Activated naive CD4-positive, alpha-beta T cell treated with anti-CD3 and anti-CD28 coated beads, Interleukin-2, amount 10 ng/mL, durations not matched to agents 7 days and 5 days (primary cell): ENCODE measurements around the gene EXOC4.

Experiments
- CTCF ChIA-PET: fragments of 350-600 bp; sonication (Branson Sonifier 250); formaldehyde crosslinking; loops from one replicate; lab custom pipeline; 2021; ENCODE audit warnings: antibody characterized with exemption; lab: Charles Lee
- DNase-seq: peaks from one replicate; pipeline ENCODE4 v3.0.0-alpha.2; 2020
- H3K27ac Mint-ChIP-seq: one replicate; pipeline ENCODE4 v1.8.0; 2021; ENCODE audit warnings: mild to moderate bottlenecking, moderate library complexity, mixed read lengths
- H3K27me3 Mint-ChIP-seq: one replicate; pipeline ENCODE4 v1.8.0; 2021; ENCODE audit warnings: mild to moderate bottlenecking, mixed read lengths
- H3K36me3 Mint-ChIP-seq: one replicate; pipeline ENCODE4 v1.8.0; 2021; ENCODE audit warnings: mixed read lengths
- H3K4me1 Mint-ChIP-seq: one replicate; pipeline ENCODE4 v1.8.0; 2021; ENCODE audit warnings: mixed read lengths
- H3K4me3 Mint-ChIP-seq: one replicate; pipeline ENCODE4 v1.8.0; 2021; ENCODE audit warnings: mild to moderate bottlenecking, moderate library complexity, mixed read lengths
- H3K9me3 Mint-ChIP-seq: one replicate; pipeline ENCODE4 v1.8.0; 2021; ENCODE audit warnings: mixed read lengths

The EXOC4 gene

GRCh38 chr7:133411395-133411794 is 158.5 kb downstream of the EXOC4 start:
- Mint-ChIP-seq H3K27ac (no peak overlapping the region), H3K27me3 (no peaks in the 10 kb centered on the region), H3K9me3 (no peaks in the 10 kb centered on the region), H3K4me3 (no peak overlapping the region), H3K36me3 (no peaks in the 10 kb centered on the region), H3K4me1 (no peaks in the 10 kb centered on the region)
- no peak for DNase-seq
- CTCF ChIA-PET: no interaction called here

DNA sequence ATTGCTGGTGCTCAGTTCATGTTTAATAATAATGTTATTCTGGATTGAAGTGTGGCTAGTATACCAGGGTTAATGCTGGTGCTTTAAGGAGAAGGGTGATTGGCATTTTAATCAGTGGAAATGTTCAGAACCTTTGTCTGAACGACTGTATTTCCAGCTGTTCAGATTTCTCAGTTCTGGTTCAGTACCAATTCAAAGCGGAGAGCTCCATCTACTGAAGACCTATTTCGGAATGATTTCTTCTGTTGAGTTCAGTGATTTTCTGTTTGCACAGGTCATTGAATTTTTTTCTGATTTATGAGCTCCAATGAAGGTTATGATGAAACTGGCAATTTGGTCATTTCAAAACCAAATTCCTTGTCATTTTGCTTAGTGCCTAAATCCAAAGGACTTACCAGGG is 160.1 kb downstream of the EXOC4 start:
- DNase-seq: no peak
- H3K9me3 Mint-ChIP-seq: no peaks in the 10 kb centered on the region
- no peaks in the 10 kb centered on the region for H3K27me3 Mint-ChIP-seq
- CTCF ChIA-PET: no interaction called here
- H3K36me3 Mint-ChIP-seq: no peaks in the 10 kb centered on the region
- no peak overlapping the region for H3K27ac Mint-ChIP-seq
- H3K4me3 Mint-ChIP-seq: no peak overlapping the region
- H3K4me1 Mint-ChIP-seq: no peaks in the 10 kb centered on the region

- CTCF ChIA-PET: no interaction called here
- H3K36me3 Mint-ChIP-seq: peaks cover 4% of the 10 kb centered on the region
- no peaks in the 10 kb centered on the region for H3K4me1 Mint-ChIP-seq
- peaks cover 2% of the 10 kb centered on the region for H3K9me3 Mint-ChIP-seq
- no peaks in the 10 kb centered on the region for H3K27me3 Mint-ChIP-seq
- H3K4me3 Mint-ChIP-seq: no peak overlapping the region
- H3K27ac Mint-ChIP-seq: no peak overlapping the region
- DNase-seq: no peak
Measured at GRCh38 chr7:133419041-133419440, 166.2 kb downstream of the EXOC4 start.

DNA sequence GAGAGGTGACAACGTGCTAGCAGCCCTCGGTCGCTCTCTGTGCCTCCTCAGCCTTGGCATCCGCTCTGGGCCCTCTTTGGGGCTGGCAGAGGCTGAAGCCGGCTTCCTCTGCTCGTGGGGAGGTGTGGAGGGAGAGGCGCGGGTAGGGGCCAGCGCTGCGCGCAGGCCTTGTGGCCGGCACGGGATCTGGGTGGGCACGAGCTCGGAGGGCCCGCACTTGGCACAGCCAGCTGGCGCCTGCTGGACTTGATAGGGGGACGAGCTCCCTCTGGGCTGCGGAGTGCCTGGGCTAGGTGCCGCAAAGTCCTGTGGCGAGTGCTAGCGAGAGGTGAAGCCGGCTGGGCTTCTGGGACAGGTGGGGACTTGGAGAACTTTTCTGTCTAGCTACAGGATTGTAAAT is 170.7 kb downstream of the EXOC4 start:
- H3K4me3 Mint-ChIP-seq: no peak overlapping the region
- CTCF ChIA-PET: no interaction called here
- H3K9me3 Mint-ChIP-seq: peaks cover 2% of the 10 kb centered on the region
- no peaks in the 10 kb centered on the region for H3K27me3 Mint-ChIP-seq
- no peak overlapping the region for H3K27ac Mint-ChIP-seq
- H3K4me1 Mint-ChIP-seq: peaks cover 4% of the 10 kb centered on the region
- no peak for DNase-seq
- peaks cover 16% of the 10 kb centered on the region for H3K36me3 Mint-ChIP-seq

DNA sequence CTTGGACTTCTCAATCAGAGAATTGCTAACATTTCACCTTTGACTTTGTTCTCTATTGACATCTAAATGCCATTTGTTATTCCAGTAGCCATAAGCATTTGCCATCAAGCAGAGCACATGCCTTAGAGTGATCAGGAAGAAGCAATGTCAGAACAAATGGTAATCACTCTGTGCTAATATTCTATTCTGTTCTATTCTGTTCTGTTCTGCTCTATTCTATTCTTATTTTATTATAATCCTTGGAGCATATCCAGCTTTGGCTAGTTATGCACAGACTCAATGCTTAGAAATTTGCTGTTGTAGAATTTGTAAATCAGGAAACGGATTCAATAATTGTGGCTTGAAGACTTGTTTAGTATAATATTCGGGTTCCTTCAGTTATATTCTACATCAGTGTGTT is 175.4 kb downstream of the EXOC4 start:
- H3K36me3 Mint-ChIP-seq: peaks cover 13% of the 10 kb centered on the region
- H3K9me3 Mint-ChIP-seq: no peaks in the 10 kb centered on the region
- no peaks in the 10 kb centered on the region for H3K27me3 Mint-ChIP-seq
- peaks cover 4% of the 10 kb centered on the region for H3K4me1 Mint-ChIP-seq
- CTCF ChIA-PET: no interaction called here
- no peak for DNase-seq
- no peak overlapping the region for H3K27ac Mint-ChIP-seq
- H3K4me3 Mint-ChIP-seq: no peak overlapping the region

GRCh38 chr7:133428876-133429275 is 176.0 kb downstream of the EXOC4 start:
- Mint-ChIP-seq H3K9me3 (no peaks in the 10 kb centered on the region), H3K36me3 (peaks cover 13% of the 10 kb centered on the region), H3K27ac (no peak overlapping the region), H3K27me3 (no peaks in the 10 kb centered on the region), H3K4me1 (peaks cover 4% of the 10 kb centered on the region), H3K4me3 (no peak overlapping the region)
- CTCF ChIA-PET: no interaction called here
- no peak for DNase-seq

DNA sequence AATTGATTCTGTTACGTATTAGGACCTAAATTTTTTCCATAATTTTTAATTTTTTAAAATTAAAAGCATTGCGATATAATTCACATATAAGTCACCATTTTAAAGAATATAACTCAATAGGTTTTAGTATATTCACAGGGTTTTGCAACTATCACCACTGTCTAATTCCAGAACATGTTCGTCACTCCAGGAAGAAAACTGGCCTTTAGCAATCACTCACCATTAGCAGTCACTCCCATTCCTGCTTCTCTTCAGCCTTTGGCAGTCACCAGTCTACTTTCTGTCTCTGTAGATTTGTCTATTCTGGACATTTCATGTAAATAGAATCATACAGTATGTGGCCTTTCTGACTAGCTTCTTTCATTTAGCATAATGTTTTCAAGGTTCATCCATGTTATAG is 176.5 kb downstream of the EXOC4 start:
- no peaks in the 10 kb centered on the region for H3K9me3 Mint-ChIP-seq
- H3K36me3 Mint-ChIP-seq: peaks cover 8% of the 10 kb centered on the region
- H3K27ac Mint-ChIP-seq: no peak overlapping the region
- H3K27me3 Mint-ChIP-seq: no peaks in the 10 kb centered on the region
- CTCF ChIA-PET: no interaction called here
- no peak for DNase-seq
- no peak overlapping the region for H3K4me3 Mint-ChIP-seq
- H3K4me1 Mint-ChIP-seq: peaks cover 4% of the 10 kb centered on the region

DNA sequence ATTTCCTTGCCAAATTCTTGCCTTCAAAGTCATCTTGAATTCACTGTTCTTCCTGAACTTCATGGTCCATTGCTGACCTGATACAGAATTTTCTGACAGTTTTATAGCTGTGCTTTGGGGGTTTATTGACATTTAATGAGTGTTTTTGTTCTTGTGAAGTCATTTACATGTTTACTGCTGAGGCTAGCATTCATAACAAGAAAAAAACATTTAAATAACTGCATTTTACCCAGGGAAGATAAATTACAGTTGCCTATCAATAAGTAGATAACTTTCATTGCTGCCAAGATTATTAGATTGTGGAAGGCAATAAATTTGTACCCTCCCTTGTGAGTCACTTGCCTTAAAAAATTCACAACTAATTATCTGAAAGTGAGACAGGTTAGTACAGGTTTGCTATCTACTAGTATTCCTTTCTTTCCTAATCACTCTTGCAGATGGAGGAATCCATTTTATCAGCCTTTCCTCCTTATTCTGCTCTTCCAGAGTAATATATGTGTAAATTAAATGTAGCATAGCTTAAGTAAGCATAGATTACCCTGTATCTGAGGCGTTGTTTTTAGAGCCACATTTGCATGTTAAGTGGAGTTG is 178.4 kb downstream of the EXOC4 start:
- CTCF ChIA-PET: no interaction called here
- H3K36me3 Mint-ChIP-seq: no peaks in the 10 kb centered on the region
- H3K4me3 Mint-ChIP-seq: no peak overlapping the region
- H3K4me1 Mint-ChIP-seq: peaks cover 4% of the 10 kb centered on the region
- H3K27ac Mint-ChIP-seq: no peak overlapping the region
- no peaks in the 10 kb centered on the region for H3K9me3 Mint-ChIP-seq
- H3K27me3 Mint-ChIP-seq: no peaks in the 10 kb centered on the region
- DNase-seq: no peak

DNA sequence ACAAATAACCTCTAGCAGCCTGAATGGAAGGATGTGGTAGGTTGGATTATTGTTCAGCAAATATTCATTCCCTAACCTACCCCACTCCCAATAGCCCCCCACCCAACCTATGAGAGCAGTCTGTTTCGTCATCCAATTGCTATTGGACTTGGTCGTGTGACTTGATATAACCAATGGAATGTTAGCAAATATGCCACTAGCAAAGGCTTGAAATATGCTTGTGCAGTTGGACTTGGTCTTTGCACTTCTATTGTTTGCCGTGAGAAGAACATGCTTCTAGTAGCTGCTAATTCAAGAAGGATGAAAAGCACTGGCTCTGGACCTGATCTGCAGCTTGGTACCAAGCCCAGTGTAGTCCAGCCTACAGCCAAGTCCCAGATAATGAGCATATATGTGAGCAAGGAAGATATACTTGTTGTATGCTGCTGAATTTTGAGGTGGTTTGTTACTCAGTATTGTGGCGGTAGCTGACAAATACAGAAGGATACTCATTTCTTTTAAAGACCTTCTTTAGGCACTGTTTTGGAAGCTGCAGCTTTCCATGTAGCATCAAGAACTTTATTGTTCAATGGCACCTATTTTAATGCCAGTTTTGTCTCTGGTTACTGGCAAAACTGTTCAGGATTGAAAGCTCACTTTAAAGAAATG is 180.4 kb downstream of the EXOC4 start:
- H3K36me3 Mint-ChIP-seq: no peaks in the 10 kb centered on the region
- no peaks in the 10 kb centered on the region for H3K4me1 Mint-ChIP-seq
- no peak overlapping the region for H3K27ac Mint-ChIP-seq
- H3K4me3 Mint-ChIP-seq: no peak overlapping the region
- H3K27me3 Mint-ChIP-seq: no peaks in the 10 kb centered on the region
- no peaks in the 10 kb centered on the region for H3K9me3 Mint-ChIP-seq
- CTCF ChIA-PET: interaction anchor here (1.1 kb wide), 1 partner anchor 985 kb away, joined by 3 read pairs; no protein-coding TSS in a partner anchor
- DNase-seq: no peak

GRCh38 chr7:133434246-133434865 is 181.5 kb downstream of the EXOC4 start:
- Mint-ChIP-seq H3K27me3 (no peaks in the 10 kb centered on the region), H3K4me3 (no peak overlapping the region), H3K36me3 (no peaks in the 10 kb centered on the region), H3K27ac (no peak overlapping the region), H3K9me3 (no peaks in the 10 kb centered on the region), H3K4me1 (no peaks in the 10 kb centered on the region)
- CTCF ChIA-PET: interaction anchor here (0.5 to 1.3 kb wide), 9 partner anchors 10 to 1116 kb away, joined by 3 to 5 read pairs (median 4); no protein-coding TSS in a partner anchor
- no peak for DNase-seq

DNA sequence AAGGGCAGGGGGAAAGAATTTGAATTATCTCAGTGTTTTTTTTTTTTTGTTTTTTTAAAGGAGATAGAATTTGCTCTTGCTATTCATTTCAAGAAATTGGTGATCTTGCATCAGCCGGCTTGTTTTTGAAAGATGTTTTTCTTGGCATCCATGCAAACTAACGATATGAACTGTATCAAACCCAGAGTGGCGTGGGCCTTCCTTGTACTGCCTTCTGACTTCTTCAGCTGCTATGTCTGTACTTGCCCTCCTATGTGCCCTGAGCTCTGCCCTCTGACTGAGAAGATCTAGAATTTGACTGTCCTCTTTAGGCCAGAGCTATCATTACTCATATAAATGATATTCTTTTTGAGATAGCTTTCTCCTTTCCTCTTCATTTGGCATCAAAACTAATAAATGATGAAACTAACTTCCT is 183.1 kb downstream of the EXOC4 start:
- CTCF ChIA-PET: interaction anchor here (0.7 kb wide), 1 partner anchor 956 kb away, joined by 3 read pairs; no protein-coding TSS in a partner anchor
- H3K4me1 Mint-ChIP-seq: no peaks in the 10 kb centered on the region

DNA sequence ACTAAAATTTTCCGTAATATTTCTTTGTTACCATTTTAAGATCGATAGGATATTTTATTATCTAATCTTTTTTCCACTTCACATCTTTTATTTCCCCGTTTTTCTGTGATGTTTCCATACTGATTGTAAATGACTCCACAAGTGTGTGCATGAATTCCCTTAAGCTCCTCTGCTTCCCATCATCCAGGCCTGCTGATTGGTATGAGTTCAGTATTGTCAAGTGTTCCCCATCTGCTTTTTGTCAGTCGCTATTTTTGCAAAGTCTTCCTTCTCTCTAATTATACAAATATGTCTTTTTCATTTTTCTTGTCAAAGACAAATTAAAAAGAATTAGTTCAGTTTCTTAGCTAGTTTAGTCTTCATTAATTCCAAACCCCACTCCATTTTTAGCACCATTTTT is 184.7 kb downstream of the EXOC4 start:
- CTCF ChIA-PET: no interaction called here
- Mint-ChIP-seq H3K36me3 (no peaks in the 10 kb centered on the region), H3K4me3 (no peak overlapping the region), H3K4me1 (no peaks in the 10 kb centered on the region), H3K9me3 (no peaks in the 10 kb centered on the region), H3K27ac (no peak overlapping the region), H3K27me3 (no peaks in the 10 kb centered on the region)
- DNase-seq: no peak

More for the DNA sequence above, 183.1 kb downstream of the EXOC4 start:
- Mint-ChIP-seq H3K27ac (no peak overlapping the region), H3K9me3 (no peaks in the 10 kb centered on the region), H3K36me3 (no peaks in the 10 kb centered on the region), H3K27me3 (no peaks in the 10 kb centered on the region), H3K4me3 (no peak overlapping the region)
- no peak for DNase-seq

DNA sequence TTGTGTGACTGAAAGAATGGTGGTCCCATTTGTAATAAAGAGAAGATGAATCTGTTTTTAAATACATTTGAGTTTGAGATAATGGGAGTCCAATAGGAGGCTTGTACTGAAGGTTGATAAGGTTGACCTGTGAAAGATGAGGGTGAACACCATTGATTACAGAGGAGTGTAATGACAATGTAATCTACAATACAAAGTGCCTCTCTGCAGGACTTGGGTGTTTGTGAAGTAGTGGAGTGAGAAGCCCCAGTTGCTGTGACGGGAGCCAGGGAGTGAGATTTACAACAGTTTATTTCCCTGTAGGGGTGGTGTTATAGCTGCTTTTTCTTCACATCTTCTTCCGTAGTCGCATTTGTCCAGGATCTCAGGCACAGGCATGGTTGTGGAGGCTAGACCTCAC is 189.9 kb downstream of the EXOC4 start:
- CTCF ChIA-PET: no interaction called here
- Mint-ChIP-seq H3K36me3 (no peaks in the 10 kb centered on the region), H3K4me1 (no peaks in the 10 kb centered on the region), H3K9me3 (no peaks in the 10 kb centered on the region), H3K4me3 (no peak overlapping the region), H3K27ac (no peak overlapping the region), H3K27me3 (no peaks in the 10 kb centered on the region)
- DNase-seq: no peak

- Mint-ChIP-seq H3K36me3 (no peaks in the 10 kb centered on the region), H3K27me3 (no peaks in the 10 kb centered on the region), H3K4me3 (no peak overlapping the region), H3K27ac (no peak overlapping the region), H3K4me1 (no peaks in the 10 kb centered on the region), H3K9me3 (no peaks in the 10 kb centered on the region)
- DNase-seq: no peak
- CTCF ChIA-PET: no interaction called here
Measured at GRCh38 chr7:133445617-133446016, 192.7 kb downstream of the EXOC4 start.

GRCh38 chr7:133448012-133448411 is 195.1 kb downstream of the EXOC4 start:
- no peak for DNase-seq
- no peaks in the 10 kb centered on the region for H3K9me3 Mint-ChIP-seq
- no peaks in the 10 kb centered on the region for H3K4me1 Mint-ChIP-seq
- no peaks in the 10 kb centered on the region for H3K27me3 Mint-ChIP-seq
- CTCF ChIA-PET: no interaction called here
- no peak overlapping the region for H3K27ac Mint-ChIP-seq
- no peaks in the 10 kb centered on the region for H3K36me3 Mint-ChIP-seq
- H3K4me3 Mint-ChIP-seq: no peak overlapping the region
